ENCODE measurements around the gene DCUN1D2. TPM values are rescaled to one million over a fixed set of nuclear protein-coding genes. Genes with fewer than 3 reads are reported as not detected.

DCUN1D2 gene
- total and polyA plus RNA-seq, 3 donors from 2014 or later: 16.3 to 78.5 (median 65.9) TPM

- H3K27ac ChIP-seq: no peak overlapping the region
- no peak for TF ChIP-seq POLR2A (IDR thresholded peaks at IDR 0.05)
- TF ChIP-seq, protein P1, sequence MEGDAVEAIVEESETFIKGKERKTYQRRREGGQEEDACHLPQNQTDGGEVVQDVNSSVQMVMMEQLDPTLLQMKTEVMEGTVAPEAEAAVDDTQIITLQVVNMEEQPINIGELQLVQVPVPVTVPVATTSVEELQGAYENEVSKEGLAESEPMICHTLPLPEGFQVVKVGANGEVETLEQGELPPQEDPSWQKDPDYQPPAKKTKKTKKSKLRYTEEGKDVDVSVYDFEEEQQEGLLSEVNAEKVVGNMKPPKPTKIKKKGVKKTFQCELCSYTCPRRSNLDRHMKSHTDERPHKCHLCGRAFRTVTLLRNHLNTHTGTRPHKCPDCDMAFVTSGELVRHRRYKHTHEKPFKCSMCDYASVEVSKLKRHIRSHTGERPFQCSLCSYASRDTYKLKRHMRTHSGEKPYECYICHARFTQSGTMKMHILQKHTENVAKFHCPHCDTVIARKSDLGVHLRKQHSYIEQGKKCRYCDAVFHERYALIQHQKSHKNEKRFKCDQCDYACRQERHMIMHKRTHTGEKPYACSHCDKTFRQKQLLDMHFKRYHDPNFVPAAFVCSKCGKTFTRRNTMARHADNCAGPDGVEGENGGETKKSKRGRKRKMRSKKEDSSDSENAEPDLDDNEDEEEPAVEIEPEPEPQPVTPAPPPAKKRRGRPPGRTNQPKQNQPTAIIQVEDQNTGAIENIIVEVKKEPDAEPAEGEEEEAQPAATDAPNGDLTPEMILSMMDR (IDR thresholded peaks at IDR 0.05): no peak
- H3K4me3 ChIP-seq: no peak overlapping the region
- H3K9me3 ChIP-seq: no peaks in the 10 kb centered on the region
- DNase-seq: no peak
- no peaks in the 10 kb centered on the region for H3K27me3 ChIP-seq
- no peaks in the 10 kb centered on the region for H3K36me3 ChIP-seq (ENCODE audit: low read depth, missing control alignments)
- H3K4me1 ChIP-seq: peaks cover 5% of the 10 kb centered on the region
- intact Hi-C loops (cut with DNase I; ENCODE audit: low total_unique reads): no loop called here
- WGBS, 2 donors: 91 to 97% methylated on average over 17 to 22 of the region's 22 CpGs
These were observed 59.3 kb downstream of the DCUN1D2 start for GRCh38 chr13:113431171-113431570.

DNA sequence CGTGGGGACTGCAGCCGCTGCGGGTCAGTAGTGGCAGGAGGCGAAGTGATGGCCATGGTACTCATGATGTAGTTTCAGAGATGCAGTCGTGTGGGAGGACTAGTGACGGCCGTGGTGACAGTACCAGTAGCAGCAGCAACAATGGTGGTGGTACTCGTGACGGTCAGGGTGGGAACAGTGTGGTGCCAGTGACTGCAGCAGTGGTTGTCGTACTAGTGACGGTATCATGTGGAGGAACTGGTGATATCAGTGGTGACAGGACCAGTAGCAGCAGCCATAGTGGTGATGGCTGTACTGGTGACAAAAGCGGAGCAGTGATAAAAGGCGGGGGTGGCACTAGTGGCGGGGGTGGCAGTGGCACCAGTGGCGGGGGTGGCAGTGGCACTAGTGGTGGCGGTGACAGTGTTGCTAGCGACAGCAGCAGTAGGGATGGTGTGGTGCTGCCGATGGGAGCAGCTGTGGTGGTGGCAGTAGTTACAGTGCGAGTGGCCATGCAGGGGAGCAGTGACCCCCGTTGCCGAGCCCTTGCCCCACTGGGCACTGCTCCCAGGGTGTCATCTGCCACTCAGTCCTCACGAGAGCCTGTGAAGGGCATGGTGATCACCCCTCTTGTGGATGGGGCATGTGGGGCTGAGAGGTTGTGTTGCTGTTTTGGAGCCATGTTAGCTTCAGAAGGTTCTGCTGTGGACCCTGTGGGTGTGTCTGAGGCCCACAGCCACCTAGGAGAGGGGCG is 60.0 kb downstream of the DCUN1D2 start:
- TF ChIP-seq, protein P1 (IDR thresholded peaks at IDR 0.05): no peak
- no peak for TF ChIP-seq POLR2A (IDR thresholded peaks at IDR 0.05)
- Histone ChIP-seq H3K4me3 (no peak overlapping the region), H3K9me3 (no peaks in the 10 kb centered on the region), H3K27me3 (no peaks in the 10 kb centered on the region), H3K36me3 (ENCODE audit: low read depth, missing control alignments) (no peaks in the 10 kb centered on the region), H3K27ac (no peak overlapping the region), H3K4me1 (peaks cover 5% of the 10 kb centered on the region)
- 91 to 94% methylated on average over 21 to 22 of the region's 23 CpGs for WGBS, 2 donors
- DNase-seq: no peak
- intact Hi-C loops (cut with DNase I; ENCODE audit: low total_unique reads): no loop called here

DNA sequence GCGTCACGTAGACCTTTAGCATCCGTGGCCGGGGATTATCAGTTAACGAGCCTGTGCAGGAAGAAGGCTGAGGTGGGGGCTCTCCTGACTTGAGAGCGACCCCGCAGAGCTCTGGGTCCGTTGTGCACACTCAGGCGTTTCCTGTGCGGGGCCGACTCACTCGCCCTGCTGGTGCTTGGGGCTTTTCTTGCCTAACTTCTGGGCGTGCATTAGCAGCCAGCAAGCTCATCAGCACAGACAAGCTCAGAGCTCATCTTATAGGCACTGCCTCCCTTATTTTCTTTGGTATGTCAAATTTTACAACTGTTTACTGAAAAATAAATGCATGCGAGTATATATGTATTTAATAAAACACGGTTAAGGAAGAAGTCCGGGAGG is 60.9 kb downstream of the DCUN1D2 start:
- H3K4me1 ChIP-seq: peaks cover 5% of the 10 kb centered on the region
- H3K27me3 ChIP-seq: no peaks in the 10 kb centered on the region
- DNase-seq: no peak
- H3K36me3 ChIP-seq (ENCODE audit: low read depth, missing control alignments): no peaks in the 10 kb centered on the region
- TF ChIP-seq, protein P1 (IDR thresholded peaks at IDR 0.05): no peak
- no peak for TF ChIP-seq POLR2A (IDR thresholded peaks at IDR 0.05)
- 75 to 81% methylated on average over 13 to 16 of the region's 16 CpGs for WGBS, 2 donors
- no peak overlapping the region for H3K4me3 ChIP-seq
- intact Hi-C loops (cut with DNase I; ENCODE audit: low total_unique reads): no loop called here
- H3K9me3 ChIP-seq: no peaks in the 10 kb centered on the region
- no peak overlapping the region for H3K27ac ChIP-seq

DNA sequence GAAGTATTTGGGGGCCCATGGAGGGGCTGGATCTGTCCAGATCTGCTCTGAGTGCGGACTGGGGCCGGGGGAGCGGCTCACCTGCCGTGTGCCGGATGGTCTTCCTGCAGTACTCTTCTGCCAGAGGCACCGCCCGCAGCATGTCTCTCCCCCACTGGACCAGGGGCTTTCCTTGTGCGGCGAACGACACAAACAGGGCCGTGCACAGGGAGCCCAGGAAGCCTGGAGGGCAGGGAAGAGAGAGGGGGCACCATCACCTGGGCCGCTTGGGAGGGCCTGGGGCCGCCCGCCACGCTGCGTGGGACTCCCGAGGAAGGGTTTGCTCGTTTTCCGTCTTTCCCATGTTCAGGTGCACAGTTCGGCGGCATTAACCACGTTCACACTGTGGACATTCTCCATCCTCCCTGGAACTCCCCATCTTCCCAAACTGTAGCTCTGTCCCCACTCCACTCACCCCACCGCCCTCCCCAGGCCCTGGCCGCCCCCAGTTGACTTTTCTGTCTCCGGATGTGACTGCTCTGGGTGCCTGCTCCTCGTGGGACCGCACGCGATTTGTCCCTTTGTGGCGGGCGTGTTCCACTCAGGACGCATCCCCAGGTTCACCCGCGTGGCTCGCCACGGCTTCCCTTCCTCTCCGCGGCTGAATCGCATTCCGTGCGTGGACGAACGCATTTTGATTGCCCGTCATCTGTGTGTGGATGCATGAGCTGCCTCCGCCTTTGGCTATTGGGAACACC is 61.5 kb downstream of the DCUN1D2 start:
- no peak for TF ChIP-seq POLR2A (IDR thresholded peaks at IDR 0.05)
- TF ChIP-seq, protein P1 (IDR thresholded peaks at IDR 0.05): no peak
- WGBS, 2 donors: 76 to 94% methylated on average over 44 to 45 of the region's 45 CpGs
- Histone ChIP-seq H3K27me3 (no peaks in the 10 kb centered on the region), H3K27ac (no peak overlapping the region), H3K4me1 (peaks cover 5% of the 10 kb centered on the region), H3K9me3 (no peaks in the 10 kb centered on the region), H3K4me3 (no peak overlapping the region), H3K36me3 (ENCODE audit: low read depth, missing control alignments) (no peaks in the 10 kb centered on the region)
- intact Hi-C loops (cut with DNase I; ENCODE audit: low total_unique reads): no loop called here
- DNase-seq: no peak

Measured in testis (tissue), 3 donors.